Smooth muscle cell (in vitro differentiated cells): ENCODE data around the gene CCDC92B. TPM values are rescaled to one million over a fixed set of nuclear protein-coding genes. Genes with fewer than 3 reads are reported as not detected.

Experiments used
- DNase-seq: peaks from one replicate; lab custom pipeline; 2025; ENCODE audit not compliant: unreplicated experiment; lab: John Stamatoyannopoulos, UW
- H2AFZ ChIP-seq: fragments of 200-600 bp; sonication (generic); 2 replicates; pipeline ENCODE4 v1.6.0; 2016; ENCODE audit warnings: antibody characterized with exemption, low read depth, mild to moderate bottlenecking
- H3F3A ChIP-seq: fragments of 200-600 bp; sonication (generic); 2 replicates; pipeline ENCODE4 v1.6.0; 2017; ENCODE audit warnings: antibody characterized with exemption, low read depth
- H3K27ac ChIP-seq: fragments of 200-600 bp; sonication (generic); 2 replicates; pipeline ENCODE4 v1.5.1; 2016; ENCODE audit warnings: low read depth, mild to moderate bottlenecking
- H3K27me3 ChIP-seq: fragments of 200-600 bp; sonication (generic); 2 replicates; pipeline ENCODE4 v1.6.1; 2016; ENCODE audit warnings: low read depth, mild to moderate bottlenecking
- H3K36me3 ChIP-seq: fragments of 200-600 bp; sonication (generic); 2 replicates; pipeline ENCODE4 v1.5.1; 2016; ENCODE audit warnings: low read depth
- H3K4me1 ChIP-seq: fragments of 200-600 bp; sonication (generic); 2 replicates; pipeline ENCODE4 v1.5.1; 2016; ENCODE audit warnings: low read depth
- H3K4me2 ChIP-seq: fragments of 200-600 bp; sonication (generic); 2 replicates; pipeline ENCODE4 v1.6.0; 2016; ENCODE audit warnings: mild to moderate bottlenecking
- H3K4me3 ChIP-seq: fragments of 200-600 bp; sonication (generic); 2 replicates; pipeline ENCODE4 v1.5.1; 2016; ENCODE audit warnings: mild to moderate bottlenecking
- H3K79me2 ChIP-seq: fragments of 200-600 bp; sonication (generic); 2 replicates; pipeline ENCODE4 v1.6.0; 2016; ENCODE audit warnings: low read depth, mild to moderate bottlenecking
- H3K9ac ChIP-seq: fragments of 200-600 bp; sonication (generic); 2 replicates; pipeline ENCODE4 v1.6.0; 2016; ENCODE audit warnings: low read depth
- H3K9me3 ChIP-seq: fragments of 200-600 bp; sonication (generic); replicated peaks from 2 replicates; pipeline ENCODE4 v1.5.1; 2016; ENCODE audit warnings: low read depth
- H4K20me1 ChIP-seq: fragments of 200-600 bp; sonication (generic); 2 replicates; pipeline ENCODE4 v1.6.0; 2016; ENCODE audit warnings: low read depth
- WGBS: methylation state at CpG from one replicate; pipeline ENCODE4 v1.1.7; 2016; ENCODE audit warnings: low lambda C conversion rate; 5-methylcytosine and 5-hydroxymethylcytosine counted together
- polyA plus RNA-seq: library from polyadenylated mRNA; unstranded; fragments of >200 nt; fragmentation: Nextera tagmentation; extraction: Ambion mirVana; gene quantifications from 2 replicates; pipeline ENCODE4 v1.2.1, GENCODE V29; 2016
- total RNA-seq: library from RNA; depleted of rRNA; stranded (reverse); fragments of >200 nt; gene quantifications from 2 replicates; pipeline ENCODE4 v1.2.3, GENCODE V29; 2014
- TF ChIP-seq, protein P1 (sequence below): fragments of 200-600 bp; sonication (generic); IDR thresholded peaks from 2 replicates; pipeline ENCODE4 v1.5.1; 2017; ENCODE audit warnings: borderline replicate concordance, mild to moderate bottlenecking, antibody characterized with exemption; ENCODE audit not compliant: insufficient read depth, poor library complexity, severe bottlenecking

CCDC92B gene
- total and polyA plus RNA-seq, 2 experiments from 2014 or later, result not detected

- Histone ChIP-seq H4K20me1 (no peaks in the 10 kb centered on the region), H3F3A (no peaks in the 10 kb centered on the region), H3K4me3 (no peak overlapping the region), H3K4me2 (no peak overlapping the region), H3K27ac (no peak overlapping the region), H3K79me2 (no peaks in the 10 kb centered on the region), H3K9me3 (no peaks in the 10 kb centered on the region), H3K27me3 (peaks cover 18% of the 10 kb centered on the region), H3K9ac (no peak overlapping the region), H3K36me3 (no peaks in the 10 kb centered on the region), H2AFZ (no peak overlapping the region), H3K4me1 (peaks cover 3% of the 10 kb centered on the region)
- TF ChIP-seq, protein P1, sequence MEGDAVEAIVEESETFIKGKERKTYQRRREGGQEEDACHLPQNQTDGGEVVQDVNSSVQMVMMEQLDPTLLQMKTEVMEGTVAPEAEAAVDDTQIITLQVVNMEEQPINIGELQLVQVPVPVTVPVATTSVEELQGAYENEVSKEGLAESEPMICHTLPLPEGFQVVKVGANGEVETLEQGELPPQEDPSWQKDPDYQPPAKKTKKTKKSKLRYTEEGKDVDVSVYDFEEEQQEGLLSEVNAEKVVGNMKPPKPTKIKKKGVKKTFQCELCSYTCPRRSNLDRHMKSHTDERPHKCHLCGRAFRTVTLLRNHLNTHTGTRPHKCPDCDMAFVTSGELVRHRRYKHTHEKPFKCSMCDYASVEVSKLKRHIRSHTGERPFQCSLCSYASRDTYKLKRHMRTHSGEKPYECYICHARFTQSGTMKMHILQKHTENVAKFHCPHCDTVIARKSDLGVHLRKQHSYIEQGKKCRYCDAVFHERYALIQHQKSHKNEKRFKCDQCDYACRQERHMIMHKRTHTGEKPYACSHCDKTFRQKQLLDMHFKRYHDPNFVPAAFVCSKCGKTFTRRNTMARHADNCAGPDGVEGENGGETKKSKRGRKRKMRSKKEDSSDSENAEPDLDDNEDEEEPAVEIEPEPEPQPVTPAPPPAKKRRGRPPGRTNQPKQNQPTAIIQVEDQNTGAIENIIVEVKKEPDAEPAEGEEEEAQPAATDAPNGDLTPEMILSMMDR, result no peak
- WGBS, result 86% methylated on average over 4 of the region's 4 CpGs
- DNase-seq, result no peak
Measured at GRCh38 chr17:2721603-2722002, 27.8 kb downstream of the CCDC92B start.

- Histone ChIP-seq H3K9ac (no peak overlapping the region), H3K27me3 (peaks cover 11% of the 10 kb centered on the region), H3K4me3 (no peak overlapping the region), H3K9me3 (no peaks in the 10 kb centered on the region), H3K4me2 (no peak overlapping the region), H3K27ac (no peak overlapping the region), H3K79me2 (no peaks in the 10 kb centered on the region), H2AFZ (no peak overlapping the region), H3F3A (no peaks in the 10 kb centered on the region), H3K36me3 (no peaks in the 10 kb centered on the region), H3K4me1 (peaks cover 3% of the 10 kb centered on the region), H4K20me1 (no peaks in the 10 kb centered on the region)
- TF ChIP-seq, protein P1, result no peak
- DNase-seq, result no peak
- 84% methylated on average over 4 of the region's 4 CpGs for WGBS
Measured at GRCh38 chr17:2719861-2720260, 29.6 kb downstream of the CCDC92B start.

GRCh38 chr17:2718150-2718938 is 31.1 kb downstream of the CCDC92B start:
- no peak overlapping the region for H3K4me3 ChIP-seq
- H3F3A ChIP-seq, result no peaks in the 10 kb centered on the region
- no peak overlapping the region for H3K27ac ChIP-seq
- H3K79me2 ChIP-seq, result no peaks in the 10 kb centered on the region
- no peak for DNase-seq
- no peak overlapping the region for H2AFZ ChIP-seq
- peaks cover 4% of the 10 kb centered on the region for H3K27me3 ChIP-seq
- H3K9me3 ChIP-seq, result no peaks in the 10 kb centered on the region
- H3K4me1 ChIP-seq, result peaks cover 3% of the 10 kb centered on the region
- no peak overlapping the region for H3K4me2 ChIP-seq
- H3K9ac ChIP-seq, result no peak overlapping the region
- H4K20me1 ChIP-seq, result no peaks in the 10 kb centered on the region
- 76% methylated on average over 13 of the region's 13 CpGs for WGBS
- no peaks in the 10 kb centered on the region for H3K36me3 ChIP-seq
- TF ChIP-seq, protein P1, result no peak

DNA sequence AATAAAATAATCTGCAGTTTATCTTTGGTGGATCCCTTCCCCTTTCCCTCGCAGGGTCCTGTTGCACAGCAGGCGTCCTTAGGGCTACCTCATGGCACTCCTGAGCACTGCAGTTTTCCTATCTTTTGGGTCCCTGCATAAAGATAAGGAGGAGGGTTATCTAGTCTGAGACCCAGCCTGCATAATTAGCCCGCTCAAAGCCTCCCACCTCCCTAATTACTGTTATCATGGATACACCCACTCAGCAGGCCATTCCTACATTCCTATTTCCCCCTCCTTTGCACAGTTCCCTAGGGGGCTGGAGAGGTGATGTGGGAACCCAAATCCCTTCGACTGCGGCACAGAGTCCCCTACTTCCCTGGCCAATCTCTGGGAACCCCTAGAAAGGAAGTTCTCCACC is 32.8 kb downstream of the CCDC92B start:
- Histone ChIP-seq H2AFZ (no peak overlapping the region), H3F3A (no peaks in the 10 kb centered on the region), H3K4me1 (peaks cover 9% of the 10 kb centered on the region), H4K20me1 (no peaks in the 10 kb centered on the region), H3K4me2 (no peak overlapping the region), H3K4me3 (no peak overlapping the region), H3K27me3 (no peaks in the 10 kb centered on the region), H3K79me2 (peaks cover 4% of the 10 kb centered on the region), H3K9me3 (no peaks in the 10 kb centered on the region), H3K36me3 (no peaks in the 10 kb centered on the region), H3K27ac (no peak overlapping the region), H3K9ac (no peak overlapping the region)
- 46% methylated on average over 5 of the region's 5 CpGs for WGBS
- DNase-seq, result no peak
- TF ChIP-seq, protein P1, result no peak
